Peyer's patch (tissue), 4 donors: Measurements from ENCODE around the gene OR6S1.

Experiments
- POLR2A ChIP-seq, 2 donors: fragments of 450-650 bp; IDR thresholded peaks; one replicate each; pipeline ENCODE4 v1.5.1; 2017; ENCODE audit warnings: antibody characterized with exemption in 2 of 2, mild to moderate bottlenecking in 2 of 2, moderate library complexity in 2 of 2
- TF ChIP-seq, protein P1 (sequence below), 6 experiments: fragments of 450-650 bp in 4 of 6; fragments of 200-600 bp in 2 of 6; sonication (generic) in 1 of 6; IDR thresholded peaks; one replicate each; pipeline ENCODE4 v1.5.1; 2017 to 2019; ENCODE audit warnings: antibody characterized with exemption in 6 of 6, mild to moderate bottlenecking in 3 of 6, moderate library complexity in 1 of 6

DNA sequence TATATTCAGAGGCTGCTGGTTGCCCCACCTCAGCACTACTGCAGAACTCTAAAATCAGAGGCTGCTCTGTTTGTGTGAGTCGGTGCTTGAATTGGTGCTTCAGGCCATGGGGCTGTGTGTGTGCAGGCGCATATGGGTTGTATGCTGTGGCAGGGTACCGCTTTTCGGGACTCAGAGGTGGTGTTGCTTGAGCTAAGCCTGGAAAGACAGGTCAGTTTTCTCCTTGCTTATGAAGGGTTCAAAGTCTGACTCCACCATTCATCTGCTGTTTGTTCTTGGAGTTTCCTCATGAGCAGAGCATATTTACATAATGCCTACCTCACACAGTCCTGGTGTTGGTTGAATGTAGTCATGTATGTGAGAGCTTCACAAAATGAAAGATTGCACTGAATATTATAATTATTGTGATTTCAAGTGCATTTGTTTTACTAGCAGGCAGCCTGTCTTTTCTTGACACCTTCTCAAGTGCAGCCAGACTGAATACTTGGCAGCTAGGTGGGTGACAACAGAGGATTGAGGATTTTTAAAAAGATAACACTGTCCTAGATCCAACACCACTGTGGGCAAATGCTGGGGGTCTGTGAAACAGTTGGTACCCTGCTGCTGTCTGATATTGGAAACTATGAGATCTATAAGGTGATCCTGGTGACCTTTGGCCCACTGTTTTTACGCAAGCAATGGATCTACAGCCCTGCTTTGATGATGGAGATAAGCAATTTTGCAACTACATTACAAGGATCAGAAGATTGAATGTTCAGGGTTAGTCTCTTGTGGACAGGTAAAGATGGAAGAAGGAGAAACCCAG, 46.1 kb upstream of the OR6S1 start:
- TF ChIP-seq POLR2A (IDR thresholded peaks at IDR 0.05) = peak in 1 of 2 donors; percentile 15
- TF ChIP-seq, protein P1, sequence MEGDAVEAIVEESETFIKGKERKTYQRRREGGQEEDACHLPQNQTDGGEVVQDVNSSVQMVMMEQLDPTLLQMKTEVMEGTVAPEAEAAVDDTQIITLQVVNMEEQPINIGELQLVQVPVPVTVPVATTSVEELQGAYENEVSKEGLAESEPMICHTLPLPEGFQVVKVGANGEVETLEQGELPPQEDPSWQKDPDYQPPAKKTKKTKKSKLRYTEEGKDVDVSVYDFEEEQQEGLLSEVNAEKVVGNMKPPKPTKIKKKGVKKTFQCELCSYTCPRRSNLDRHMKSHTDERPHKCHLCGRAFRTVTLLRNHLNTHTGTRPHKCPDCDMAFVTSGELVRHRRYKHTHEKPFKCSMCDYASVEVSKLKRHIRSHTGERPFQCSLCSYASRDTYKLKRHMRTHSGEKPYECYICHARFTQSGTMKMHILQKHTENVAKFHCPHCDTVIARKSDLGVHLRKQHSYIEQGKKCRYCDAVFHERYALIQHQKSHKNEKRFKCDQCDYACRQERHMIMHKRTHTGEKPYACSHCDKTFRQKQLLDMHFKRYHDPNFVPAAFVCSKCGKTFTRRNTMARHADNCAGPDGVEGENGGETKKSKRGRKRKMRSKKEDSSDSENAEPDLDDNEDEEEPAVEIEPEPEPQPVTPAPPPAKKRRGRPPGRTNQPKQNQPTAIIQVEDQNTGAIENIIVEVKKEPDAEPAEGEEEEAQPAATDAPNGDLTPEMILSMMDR (IDR thresholded peaks at IDR 0.05) = no peak
